GM18868 (cell line): ENCODE data around the gene BCAS4.

Source experiments
- ATAC-seq: cut with Tn5 transposase; IDR thresholded peaks from one replicate; pipeline ENCODE4 v1.9.1; 2021; ENCODE audit warnings: mild to moderate bottlenecking, moderate library complexity; ENCODE audit not compliant: unreplicated experiment

The BCAS4 gene

DNA sequence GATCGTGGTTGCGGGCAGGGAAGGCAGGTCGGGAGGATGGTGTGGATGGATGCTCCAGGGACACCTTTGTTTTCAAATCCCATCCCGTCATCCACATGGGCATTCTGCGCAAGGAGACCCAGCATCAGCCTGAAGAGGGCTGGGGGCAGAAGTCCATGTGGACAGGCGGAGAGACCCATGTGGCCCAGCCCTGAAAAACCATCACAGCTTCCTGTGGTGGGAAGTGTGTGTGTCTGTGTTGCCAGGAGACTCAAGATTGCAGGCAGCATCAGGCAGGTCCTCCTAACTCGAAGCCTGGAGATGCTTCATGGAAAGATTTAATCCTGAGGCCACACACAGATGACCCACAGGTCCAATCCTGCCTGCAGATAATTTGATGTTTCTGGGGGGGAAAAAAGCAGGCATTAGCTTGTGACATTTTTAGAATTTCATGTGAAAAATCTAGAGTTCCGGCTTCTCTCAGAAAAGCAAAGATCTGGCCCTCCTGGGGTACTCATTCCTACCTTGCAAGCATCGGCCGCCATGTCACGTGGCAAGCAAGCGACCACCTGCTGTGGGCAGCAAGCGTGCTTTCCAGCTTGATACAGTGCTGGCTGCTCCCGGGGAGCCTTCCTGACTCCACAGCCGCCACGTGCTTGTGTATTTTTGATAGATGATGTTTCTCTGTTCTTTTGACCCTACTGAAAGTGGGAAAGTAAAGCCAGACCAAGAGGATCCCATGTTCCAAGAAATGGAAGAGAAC, 25.8 kb downstream of the BCAS4 start:
- no peak for ATAC-seq

DNA sequence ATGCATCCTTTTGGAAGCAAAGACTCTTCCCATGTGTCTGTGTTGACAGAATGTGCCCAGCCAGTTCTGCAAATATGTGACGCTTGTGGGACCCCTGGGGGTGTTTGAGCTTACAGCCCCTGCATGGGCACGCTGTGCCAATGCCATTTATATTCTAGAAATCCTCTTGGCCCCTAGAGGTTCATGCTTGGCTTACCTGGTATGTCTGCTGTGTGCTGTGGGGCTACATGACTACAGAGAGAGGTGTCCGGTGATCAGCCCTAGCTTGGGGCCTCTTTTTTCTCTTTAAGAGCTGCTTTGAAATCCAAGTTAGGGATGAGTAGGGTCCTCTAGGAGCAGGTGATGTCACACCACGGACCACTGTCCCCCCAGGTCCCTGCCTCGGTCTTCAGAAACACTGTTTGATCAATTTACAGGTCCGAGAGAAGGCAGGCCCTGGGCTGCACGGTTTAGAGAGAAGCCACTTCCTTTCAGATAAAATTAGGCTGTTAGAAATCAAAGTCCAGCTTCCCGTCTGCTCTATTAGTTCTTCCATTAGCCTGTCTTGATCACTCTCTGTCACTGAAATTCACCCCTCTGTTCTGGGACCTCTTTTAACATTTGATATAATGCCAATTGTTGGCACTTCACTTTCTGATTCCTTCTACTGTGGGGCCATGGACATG, 26.5 kb downstream of the BCAS4 start:
- no peak for ATAC-seq

DNA sequence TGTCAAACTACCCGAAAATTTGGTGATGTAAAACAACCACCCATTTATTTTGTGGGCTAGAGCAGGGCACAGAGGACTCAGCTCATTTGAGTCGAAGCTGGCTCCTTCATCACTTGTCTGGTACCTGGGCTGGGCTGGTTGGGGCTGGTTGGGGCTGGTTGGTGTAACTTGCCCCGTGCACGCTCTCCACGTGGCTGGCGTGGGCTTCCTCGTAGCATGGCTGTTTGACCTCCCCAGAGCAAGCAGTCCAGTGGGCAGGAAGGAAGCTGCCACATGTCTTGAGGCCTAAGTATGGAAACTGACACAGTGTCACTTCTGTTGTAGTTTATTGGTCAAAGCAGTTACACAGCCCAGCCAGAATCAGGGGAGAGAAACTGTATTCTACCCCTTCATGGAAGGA, 27.1 kb downstream of the BCAS4 start:
- ATAC-seq: no peak

DNA sequence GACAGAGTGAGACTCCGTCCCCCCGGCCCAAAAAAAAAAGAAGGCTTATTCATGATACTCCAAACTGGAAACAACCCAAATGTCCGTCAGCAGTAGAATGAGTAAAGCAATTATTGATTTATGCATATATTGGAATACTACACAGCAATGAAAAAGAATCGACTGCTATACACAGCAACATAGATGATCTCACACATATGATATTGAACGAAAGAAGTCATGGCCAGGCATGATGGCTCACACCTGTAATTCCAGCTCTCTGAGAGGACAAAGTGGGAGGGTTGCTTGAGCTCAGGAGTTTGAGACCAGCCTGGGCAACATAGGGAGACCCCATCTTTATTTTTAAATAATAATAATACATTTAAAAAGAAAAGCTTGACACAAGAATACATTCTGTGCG, 28.5 kb downstream of the BCAS4 start:
- no peak for ATAC-seq

DNA sequence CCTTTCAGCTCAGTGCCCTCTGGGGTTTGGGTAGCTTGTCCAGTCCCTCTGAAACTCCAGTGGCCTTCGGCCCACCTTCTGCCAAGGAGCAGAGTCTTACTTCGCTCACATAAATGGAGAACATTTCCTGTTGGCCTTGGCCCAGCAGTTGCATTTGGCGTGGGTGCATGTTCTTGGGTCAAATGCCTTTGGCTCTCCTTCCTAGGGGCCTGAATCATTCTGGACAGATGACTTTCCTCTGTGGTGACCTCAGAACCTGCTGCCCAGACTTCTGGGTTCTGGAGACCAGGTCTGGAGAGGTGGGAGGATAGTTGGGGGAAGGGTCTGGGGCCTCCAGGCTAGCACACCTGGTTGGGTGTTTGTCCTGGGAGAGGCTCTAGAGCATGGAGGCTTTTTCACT, 29.3 kb downstream of the BCAS4 start:
- no peak for ATAC-seq

DNA sequence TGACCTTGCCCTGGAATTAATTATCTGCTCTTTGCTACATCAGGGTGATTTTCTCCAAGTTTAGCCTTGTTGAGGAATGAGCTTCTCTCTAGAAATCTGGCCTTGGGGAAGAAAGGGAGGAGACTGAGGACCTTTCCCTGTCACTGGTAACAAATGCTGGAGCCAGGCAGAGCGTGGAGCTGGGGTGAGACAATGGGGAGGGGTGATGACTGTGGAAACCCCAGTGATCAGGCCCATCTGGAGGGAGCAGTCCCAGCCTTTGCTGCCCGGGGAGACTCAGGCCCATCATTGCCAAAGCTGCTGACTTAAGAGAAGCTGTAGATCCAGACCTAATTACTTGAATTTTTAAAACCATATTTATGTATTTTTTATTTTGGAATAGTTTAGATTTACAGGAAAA, 31.3 kb downstream of the BCAS4 start:
- no peak for ATAC-seq

DNA sequence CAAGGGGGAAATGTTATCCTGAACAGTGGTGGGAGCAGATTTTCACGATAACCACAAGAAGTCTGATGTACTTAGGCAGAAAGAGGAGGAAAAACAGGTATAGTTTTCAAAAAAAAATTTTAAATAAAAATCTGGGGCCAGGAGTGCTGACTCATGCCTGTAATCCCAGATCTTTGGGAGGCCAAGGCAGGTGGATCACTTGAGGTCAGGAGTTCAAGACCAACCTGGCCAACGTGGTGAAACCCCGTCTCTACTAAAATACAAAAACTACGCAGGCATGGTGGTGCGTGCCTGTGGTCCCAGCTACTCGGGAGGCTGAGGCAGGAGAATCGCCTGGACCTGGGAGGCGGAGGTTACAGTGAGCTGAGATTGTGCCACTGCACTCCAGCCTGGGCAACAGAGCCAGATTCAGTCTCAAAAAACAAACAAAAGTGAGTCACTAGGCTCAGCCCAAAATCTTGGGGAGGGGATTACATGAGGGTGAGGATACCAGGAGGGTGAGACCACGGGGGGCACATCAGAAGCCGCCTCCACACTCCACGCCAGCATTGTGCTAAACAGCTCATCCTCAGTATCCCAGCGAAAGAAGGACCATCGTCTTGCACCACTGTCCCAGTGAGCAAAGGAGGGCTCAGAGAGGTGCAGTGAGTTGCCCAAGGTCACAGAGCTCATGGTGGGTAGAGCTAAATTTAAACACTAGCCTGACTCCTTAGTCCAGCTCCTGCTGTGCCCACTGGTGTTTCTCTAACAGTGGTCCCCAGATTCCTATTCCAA, 33.7 kb downstream of the BCAS4 start:
- no peak for ATAC-seq

DNA sequence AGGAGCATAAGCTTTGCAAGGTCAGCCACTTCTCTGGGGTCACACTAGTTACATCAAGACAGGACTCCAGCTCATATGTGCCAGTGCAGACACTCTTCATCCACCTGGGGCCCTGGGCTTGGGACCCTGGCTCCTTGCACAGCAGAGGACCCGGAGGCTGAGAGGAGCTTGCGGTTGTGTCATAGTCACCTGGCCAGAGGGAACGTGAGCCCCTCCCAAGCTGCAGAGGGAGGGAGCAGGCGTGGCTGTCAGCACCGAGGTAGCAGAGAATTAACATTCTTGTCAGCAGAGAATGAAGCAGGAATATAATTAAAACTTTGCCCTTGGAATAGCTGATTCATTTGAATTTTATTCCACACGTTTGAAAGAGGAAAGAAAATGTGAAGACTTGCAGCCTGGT, 36.8 kb downstream of the BCAS4 start:
- ATAC-seq: no peak

DNA sequence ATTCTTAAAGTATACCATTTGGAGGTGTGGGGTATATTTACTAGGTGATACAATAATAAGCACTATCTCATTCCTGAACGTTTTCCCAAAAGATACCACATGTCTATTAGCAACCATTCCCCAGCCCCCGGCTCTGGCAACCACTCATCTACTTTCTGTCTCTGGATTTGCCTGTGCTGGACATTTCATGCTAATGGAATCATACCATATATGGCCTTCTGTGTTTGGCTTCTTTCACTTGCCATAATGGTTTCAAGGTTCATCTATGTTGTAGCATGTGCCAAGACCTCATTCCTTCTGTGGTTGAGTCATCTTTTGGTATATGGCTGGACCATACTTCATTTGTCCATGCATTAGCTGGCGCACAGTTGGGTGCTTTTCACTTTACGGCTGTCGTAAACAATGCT, 39.7 kb downstream of the BCAS4 start:
- no peak for ATAC-seq

DNA sequence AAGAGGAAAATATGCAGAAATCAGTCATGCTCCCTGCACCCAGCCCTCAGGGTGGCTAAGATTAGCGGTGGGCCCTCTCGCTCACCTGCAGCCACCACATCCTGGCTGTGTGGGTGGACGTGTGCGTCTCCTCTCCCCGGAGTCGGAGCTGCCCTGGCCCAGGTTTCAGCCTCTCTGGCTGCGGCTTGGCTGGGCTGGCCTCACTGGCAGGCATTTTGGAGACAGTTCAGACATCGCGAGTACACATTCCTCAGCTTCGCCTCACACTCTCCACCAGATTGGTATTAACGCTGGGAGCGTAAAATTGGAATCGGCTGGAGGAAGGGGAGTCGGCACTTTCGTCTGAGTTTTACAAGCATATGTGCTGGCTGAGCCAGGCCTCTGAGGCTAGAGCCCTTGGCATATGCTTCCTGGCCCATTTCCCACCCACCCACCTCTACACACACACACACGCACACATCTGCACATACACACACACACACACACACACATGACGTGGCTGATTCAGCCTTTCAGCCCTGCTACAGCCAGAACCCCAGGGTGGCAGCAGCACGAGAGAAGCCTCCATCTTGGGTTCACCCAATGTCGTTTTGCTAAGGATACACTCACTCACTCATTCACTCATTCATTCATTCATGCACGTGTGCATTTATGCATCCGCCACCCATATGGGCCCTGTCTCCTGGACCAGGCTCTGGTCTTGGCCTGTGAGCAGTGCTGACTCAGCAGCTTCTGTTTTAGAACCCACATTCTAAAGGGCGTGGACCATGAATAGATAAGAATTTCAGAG, 42.9 kb downstream of the BCAS4 start:
- peak; percentile 87 for ATAC-seq

DNA sequence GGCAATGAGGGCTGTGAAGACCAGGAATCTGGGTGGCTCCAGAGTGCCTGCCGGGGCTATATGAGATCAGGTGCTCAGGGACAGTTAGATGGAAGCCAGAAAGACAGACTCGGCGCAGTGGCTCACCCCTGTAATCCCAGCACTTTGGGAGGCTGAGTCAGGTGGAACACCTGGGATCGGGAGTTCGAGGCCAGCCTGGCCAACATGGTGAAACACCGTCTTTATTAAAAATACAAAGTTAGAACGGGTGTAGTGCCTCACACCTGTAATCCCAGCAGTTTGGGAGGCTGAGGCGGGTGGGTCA, 43.4 kb downstream of the BCAS4 start:
- ATAC-seq: no peak

DNA sequence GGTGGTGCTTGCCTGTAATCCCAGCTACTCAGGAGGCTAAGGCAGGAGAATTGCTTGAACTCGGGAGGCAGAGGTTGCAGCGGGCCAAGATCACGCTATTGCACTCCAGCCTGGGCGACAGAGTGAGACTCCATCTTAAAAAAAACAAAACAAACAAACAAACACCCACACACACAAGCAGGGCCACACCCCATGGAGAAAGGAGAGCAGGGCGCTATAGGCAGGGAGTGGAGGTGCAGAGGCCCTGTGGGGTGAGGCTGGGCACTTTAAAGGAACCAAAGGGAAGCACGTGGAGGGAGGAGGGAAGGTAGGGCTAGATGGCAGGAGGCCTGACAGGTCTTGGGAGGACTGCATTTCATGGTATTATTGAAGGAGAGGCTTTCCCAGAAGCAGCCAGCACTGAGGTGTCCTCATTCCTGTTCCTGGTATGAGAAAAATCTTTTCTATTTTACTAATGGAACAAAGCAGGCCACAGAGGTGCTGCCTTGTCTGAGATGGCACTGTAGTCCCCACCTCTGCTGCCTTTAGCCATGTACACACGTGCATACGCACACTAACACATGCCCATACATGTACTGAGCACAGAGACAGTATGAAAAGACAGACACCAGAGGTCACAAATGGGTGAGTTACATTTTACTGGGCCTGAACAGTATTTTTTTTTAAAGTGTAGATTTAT, 44.0 kb downstream of the BCAS4 start:
- no peak for ATAC-seq

DNA sequence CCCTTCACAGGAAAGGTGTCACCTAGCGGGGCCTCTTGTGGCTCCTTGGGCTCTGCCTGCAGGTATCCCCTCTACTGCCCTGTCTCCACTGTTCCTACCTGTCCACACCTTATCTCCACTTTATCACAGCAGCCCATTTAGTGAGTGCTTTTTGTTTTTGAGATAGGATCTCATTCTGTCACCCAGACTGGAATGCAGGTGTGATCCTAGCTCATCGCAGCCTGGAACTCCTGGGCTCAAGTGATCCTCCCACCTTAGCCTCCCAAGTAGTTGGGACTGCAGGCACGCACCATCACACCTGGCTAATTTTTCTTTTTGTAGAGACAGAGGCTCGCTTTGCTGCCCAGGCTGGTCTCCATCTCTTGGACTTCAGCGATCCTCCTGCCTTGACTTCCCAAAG, 48.0 kb downstream of the BCAS4 start:
- ATAC-seq: no peak

DNA sequence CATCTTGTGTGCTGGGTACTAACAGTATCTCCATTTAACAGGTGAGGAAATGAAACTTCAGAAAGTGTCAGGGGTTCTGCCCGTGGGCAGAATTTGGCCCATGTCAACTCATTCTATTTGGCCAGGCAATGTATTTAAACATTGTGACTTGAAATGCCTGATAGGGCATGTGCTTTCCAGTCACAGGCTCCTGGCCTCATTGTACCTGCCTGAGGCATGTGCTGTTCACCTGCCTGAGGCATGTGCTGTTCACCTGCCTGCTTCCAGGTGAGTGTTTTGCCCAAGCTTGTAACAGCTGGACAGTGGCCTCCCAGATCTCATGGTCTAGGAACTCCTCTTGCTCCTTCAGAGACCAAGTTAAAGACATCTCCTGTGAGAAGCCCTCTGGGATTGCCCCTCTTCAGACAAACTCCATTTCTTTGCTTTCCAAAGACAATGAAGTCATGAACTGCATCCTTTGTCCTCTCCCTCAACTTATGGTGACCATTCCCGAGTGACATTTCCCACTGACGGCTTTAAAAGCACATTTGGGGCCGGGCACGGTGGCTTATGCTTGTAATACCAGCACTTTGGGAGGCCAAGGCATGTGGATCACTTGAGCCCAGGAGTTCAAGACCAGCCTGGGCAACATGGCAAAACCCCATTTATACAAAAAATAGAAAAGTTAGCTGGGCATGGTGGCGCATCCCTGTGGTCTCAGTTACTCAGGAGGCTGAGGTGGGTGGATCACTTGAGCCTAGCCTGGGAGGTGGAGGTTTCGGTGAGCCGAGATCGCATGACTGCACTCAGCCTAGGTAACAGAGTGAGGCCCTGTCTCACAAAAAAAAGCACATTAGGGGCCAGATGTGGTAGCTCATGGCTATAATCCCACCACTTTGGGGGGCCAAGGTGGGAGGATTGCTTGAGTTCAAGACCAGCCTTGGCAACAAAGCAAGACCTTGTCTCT, 48.7 kb downstream of the BCAS4 start:
- peak; percentile 22 for ATAC-seq

DNA sequence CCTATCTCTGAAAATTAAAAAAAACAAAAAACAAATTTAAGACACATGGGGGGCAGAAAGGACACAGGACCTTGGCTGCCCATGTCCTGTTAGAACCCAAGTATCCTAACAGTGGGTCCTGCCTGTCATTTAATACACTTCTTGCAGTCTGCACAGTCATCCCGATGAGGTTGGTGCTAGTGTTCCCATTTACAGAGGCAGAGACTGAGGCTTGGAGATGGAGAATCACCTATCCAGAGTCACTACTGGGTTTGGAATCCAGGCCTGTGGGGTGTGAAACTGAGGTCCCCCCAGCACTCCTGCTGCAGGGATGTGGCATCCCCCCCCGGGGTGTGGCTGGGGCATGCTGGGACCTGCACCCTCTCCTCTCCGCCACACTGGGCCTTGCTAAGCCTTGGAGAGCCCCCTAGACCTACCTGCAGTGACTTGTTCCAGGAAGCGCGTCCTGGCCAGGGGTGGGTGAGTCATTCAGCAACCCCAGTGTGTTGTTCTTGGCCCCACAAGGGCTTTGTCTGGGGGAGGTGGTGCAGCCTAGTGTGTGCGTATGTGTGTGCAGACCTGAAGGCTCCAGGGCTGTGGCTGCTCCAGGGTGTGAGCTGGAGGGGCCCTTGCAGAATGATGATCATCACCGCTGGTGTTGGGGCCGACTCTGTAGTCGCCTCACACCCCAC, 49.7 kb downstream of the BCAS4 start:
- peak; percentile 98 for ATAC-seq

DNA sequence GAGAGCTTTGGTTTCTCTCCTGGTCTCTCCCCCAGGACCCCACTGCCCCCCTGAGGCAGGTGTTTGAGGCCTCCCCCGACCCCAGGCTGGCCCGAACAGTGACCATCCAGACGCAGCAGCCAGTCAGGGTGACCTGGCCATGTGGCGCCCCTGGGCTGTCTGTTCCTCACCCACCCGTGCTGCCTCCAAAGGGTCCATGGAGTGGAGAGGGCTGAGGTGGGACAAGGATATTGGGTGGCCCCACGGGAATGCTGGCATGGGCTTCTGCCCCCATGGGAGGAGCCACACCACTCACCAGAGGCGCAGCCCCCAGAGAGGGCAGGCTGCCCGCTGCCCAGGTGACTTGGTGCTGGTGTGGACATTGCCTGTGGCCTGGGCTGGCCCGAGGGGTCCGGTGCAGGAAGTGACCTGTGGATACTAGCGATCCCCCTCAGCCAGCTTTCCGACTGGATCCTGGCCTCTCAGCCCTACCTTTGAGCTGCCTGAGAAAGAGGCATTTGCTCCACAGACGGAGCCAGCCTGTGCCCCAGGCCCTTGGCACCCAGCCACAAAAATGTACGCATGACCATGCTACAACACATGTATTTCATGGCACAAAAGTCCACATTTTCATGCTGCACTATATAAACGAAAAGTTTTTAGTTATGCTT, 50.8 kb downstream of the BCAS4 start:
- no peak for ATAC-seq

DNA sequence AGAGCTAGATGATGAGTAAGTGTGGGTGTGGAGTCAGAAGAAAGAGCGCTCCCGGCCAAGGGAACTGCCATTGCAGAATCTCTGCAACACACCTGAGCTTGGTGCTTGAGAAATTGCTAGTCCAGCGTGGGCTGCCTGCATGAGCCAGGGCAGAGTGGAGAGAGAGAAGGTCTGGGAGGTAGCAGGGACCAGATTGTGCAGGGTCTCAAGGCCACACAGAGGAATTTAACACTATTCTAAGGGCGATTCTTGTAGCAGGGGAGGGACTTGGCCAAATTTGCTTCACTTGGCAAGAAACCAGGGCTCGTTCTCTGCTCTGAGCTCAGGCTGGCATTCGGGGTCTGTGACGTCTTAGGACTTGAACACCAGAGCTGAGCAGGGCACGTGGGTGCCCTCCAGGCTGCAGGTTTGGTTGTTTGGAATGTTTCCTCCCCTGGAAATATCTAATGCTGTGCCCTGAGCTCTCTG, 53.5 kb downstream of the BCAS4 start:
- no peak for ATAC-seq

DNA sequence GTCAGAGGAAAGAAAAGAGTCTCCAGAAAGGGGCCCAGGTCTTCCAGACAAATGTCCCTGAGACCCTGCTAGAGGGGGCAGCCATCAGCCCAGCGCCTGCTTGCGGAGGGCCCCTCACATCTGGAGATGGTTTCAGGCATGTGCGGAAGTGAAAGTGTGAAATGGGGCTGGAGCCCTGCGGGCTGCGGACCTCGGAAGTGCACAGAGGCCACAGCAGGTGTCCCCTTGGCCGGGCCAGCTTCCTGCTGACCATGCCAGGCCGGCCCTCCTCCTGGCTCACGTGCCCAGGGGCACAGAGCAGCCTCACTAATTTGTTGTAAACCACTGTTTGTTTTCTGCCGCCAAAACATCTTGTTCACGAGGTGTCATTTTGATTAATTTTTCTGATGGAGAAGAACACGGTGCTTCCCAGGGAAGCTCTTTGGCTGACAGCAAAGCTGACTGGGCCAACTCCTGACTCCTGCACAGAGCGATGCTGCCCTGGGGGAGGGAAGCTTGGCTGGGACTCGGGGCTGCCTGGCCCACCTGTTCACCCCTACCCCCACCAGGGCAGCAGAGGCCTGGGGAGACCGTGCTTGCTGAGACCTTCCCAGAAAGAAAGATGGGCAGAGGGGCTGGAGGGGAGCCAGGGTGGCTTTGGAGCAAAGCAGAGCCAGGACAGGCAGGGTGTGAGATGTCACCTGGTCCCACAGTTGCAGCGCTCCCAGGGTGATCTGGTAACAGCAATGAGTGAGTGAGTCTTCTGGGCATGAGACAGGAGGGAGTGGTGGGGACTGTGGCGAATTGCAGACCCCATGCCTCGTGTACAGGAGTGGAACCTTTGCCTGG, 54.2 kb downstream of the BCAS4 start:
- ATAC-seq: no peak
